ENCODE data around the gene POGZ.

GRCh38 chr1:151482017-151482416, 22.7 kb upstream of the POGZ start:
- TF ChIP-seq, protein P1, sequence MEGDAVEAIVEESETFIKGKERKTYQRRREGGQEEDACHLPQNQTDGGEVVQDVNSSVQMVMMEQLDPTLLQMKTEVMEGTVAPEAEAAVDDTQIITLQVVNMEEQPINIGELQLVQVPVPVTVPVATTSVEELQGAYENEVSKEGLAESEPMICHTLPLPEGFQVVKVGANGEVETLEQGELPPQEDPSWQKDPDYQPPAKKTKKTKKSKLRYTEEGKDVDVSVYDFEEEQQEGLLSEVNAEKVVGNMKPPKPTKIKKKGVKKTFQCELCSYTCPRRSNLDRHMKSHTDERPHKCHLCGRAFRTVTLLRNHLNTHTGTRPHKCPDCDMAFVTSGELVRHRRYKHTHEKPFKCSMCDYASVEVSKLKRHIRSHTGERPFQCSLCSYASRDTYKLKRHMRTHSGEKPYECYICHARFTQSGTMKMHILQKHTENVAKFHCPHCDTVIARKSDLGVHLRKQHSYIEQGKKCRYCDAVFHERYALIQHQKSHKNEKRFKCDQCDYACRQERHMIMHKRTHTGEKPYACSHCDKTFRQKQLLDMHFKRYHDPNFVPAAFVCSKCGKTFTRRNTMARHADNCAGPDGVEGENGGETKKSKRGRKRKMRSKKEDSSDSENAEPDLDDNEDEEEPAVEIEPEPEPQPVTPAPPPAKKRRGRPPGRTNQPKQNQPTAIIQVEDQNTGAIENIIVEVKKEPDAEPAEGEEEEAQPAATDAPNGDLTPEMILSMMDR (IDR thresholded peaks at IDR 0.05; ENCODE audit: insufficient read depth, low read length, poor library complexity, severe bottlenecking), result no peak
- no peak for TF ChIP-seq EZH2phosphoT487 (conservative IDR thresholded peaks at IDR 0.05; ENCODE audit: low read length)
